ENCODE results near the gene ACADVL.
A peak's percentile ranks its signal among the peaks of the same experiment; 100 is the strongest.

ACADVL gene

DNA sequence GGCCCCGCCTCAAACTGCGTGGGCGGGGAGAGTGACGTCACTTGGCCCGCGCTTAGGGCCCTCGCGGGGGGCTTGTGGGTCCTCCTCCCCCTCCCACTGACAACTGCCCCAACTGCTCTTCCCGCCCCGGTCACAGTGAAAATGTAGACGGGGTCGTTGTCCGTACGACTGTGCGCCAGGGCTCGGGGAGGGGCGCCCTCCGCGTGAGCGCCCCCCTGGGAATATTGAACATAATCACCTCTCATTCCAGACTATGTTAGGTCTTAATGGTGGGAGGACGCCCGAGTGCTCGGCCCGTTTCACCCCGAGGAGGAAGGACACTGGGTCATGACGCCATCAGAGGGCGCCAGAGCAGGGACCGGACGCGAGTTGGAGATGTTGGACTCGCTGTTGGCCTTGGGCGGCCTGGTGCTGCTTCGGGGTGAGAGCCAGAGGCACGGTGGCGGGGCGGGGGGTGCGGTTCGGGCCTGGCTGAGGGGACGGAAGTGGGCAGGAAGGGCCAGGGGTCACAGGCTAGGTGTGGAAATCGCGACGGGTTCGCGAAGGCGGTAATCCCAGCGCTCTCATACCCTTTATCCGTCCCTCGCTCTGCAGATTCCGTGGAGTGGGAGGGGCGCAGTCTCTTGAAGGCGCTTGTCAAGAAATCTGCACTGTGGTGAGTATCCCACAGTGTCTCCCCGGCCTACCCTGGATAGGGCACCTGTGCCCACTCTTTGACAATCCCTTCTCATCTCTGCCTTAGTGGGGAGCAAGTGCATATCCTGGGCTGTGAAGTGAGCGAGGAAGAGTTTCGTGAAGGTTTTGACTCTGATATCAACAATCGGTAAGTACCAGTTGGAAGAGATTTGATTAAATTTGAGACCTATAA is 32.7 kb downstream of the ACADVL start, which contains the start of gene ELP5:
Gene ELP5 (plus strand): TSS at position 40 of the 868 bp plus-strand sequence. CDS start 336 bp downstream, at position 376.
- peak; percentile 95 for DNase-seq

DNA sequence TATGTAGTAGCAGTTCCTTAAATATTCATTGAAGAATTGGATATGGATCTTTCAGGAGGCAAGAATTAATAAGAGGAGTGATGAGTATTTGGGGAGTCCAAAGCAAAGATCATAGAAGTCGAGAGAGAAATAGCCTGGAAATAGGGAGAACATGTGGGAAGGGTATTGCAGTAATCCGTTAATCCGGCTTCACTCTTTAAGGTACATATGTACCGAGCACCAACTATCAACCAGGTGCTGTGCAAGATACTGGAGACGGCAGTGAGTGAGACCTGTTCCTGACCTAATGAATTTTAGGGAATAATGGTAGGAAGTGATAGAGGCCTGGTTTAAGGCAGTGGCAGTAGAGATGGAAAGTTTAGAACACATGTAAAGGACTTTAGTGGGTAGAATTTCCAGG is 33.3 kb downstream of the ACADVL start:
- DNase-seq = no peak

DNA sequence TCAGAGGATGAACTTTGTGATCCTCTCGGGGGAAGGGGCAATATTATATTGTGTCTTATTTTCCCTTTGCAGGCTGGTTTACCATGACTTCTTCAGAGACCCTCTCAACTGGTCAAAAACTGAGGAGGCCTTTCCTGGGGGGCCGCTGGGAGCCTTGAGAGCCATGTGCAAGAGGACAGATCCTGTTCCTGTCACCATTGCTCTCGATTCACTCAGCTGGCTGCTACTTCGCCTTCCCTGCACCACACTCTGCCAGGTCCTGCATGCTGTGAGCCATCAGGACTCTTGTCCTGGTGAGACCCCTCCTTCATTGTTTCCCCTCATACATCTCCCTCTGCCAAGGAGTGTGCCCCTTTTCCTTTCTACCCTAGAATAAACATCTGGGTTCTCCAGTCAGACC is 34.8 kb downstream of the ACADVL start:
- no peak for DNase-seq

DNA sequence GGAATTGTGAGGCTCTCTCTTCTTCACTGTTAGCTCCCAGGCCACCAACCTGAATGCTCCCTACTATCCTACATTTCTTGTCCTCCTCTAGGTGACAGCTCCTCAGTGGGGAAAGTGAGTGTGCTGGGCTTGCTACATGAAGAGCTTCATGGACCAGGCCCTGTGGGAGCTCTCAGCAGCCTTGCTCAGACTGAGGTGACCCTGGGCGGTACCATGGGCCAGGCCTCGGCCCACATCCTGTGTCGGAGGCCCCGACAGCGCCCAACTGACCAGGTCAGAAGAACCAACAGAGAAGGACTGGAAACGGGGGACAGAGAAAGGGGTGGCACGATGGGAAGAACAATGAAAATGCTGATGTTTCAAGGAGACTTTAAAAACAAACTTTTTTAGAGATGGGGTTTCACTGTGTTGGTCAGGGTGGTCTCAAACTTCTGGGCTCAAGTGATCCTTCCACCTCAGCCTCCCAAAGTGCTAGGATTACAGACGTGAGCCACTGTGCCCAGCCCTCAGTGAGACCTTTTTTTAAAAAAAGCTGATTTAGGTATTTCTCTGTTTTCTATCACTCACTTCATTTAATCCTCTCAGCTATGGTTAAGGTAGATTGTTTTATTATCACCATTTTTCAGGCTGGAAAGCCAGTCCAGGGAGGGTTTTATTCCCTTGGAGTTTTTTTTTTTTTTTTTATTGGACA is 37.2 kb downstream of the ACADVL start:
- DNase-seq = no peak

DNA sequence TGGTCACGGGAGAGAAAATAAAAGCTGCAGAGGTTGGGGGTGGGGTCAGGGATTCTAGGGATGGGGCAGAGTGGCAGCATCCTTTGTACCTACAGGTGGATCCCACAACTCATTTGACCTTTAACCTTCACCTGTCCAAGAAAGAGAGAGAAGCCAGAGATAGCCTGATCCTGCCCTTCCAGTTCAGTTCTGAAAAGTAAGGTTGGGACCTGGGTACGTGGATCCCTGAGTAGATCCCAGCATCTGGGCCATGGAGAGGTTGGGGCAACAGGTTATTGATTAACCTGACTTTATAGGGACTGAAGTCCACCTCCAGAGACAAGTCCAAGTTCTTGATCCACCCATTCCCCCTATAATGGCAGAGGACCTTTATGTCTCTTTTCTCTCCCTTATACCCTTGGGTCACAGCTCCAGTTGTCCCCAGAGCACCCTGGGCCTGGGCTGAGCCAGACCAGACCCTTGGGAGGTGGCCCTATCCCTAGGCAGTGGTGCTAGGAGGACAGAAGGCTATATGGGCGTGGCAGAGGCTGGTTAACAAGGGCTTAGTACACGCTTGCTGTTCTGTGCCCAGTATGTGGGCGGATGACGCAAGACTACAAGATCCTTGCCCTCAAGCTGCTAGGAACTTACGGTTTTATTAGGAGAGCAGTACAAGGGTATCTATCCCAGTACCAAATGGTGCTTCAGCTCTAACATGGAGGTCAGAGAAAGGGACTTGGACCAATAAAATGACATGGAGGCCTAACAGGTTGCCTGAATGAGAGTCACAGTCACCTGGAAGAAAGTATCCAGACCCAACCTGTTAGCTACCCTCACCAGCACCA is 39.2 kb downstream of the ACADVL start:
- no peak for DNase-seq

DNA sequence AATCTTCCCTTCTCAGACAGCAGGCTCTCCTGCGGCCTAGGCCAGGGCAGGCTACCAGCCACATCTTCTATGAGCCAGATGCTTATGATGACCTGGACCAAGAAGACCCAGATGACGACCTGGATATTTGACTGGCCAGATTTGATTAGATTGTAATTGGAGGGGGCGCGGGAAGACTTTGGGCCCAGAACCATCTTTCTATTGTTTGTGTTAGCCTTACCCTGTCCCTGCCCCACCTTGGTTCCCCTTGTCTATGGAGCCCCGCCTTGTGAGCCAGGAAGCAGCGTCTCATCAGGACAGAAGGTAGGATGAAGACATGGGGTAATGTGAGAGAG is 39.8 kb downstream of the ACADVL start:
- DNase-seq = no peak

DNA sequence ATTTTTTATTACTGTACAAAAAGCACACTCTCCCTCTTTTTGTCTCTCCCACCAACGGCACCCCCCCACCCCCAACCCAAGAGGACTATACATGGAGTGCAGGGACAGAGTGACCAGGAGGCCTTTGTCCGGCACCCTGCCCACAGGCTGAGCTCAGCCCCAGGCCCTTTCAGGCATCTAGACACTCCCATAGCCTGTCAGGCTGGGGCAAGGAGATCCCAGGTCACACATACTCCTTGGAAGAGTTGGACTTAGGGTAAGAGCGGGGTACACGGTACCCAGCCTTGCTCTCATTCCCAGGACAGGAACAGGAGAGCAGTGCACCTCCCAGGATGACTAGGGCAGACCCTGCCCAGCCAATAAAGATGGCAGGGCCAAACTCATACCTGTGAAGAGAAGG is 40.4 kb downstream of the ACADVL start:
- DNase-seq = no peak

DNA sequence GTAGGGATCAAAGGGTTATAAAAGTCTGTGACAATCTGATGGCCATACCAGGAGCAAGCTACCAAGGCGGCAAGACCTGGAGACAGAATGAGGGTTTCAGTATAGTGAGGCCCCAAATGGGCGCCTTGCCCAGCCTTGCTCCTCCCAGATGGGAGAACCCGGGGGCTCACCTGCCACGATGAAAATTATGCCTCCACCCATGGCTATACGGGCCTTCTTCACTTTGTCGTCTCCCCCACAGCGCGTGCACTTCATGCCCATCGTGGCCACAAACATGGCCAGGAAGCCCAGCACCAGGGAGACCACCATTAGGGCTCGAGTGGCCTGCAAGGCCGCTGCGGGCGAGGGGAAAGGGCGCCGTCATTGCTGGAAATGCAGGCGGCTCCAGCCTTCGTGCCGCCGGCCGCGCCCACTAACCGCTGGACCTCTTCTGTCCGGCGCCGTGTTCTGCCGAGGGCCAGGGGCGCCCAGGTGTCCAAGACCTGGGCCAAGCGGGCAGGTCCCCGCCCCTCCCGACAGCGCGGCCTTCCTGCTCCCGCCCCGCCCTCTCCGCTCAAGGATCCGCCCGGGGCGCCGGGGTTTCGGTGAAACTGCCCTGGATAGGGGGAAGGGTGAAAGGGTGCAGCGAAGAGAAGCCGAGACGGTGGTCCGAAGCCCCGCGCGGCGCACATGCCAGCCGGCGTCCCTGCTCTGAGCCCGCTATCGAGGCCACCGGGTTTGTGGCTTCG is 41.1 kb downstream of the ACADVL start:
- DNase-seq = peak; percentile 77

DNA sequence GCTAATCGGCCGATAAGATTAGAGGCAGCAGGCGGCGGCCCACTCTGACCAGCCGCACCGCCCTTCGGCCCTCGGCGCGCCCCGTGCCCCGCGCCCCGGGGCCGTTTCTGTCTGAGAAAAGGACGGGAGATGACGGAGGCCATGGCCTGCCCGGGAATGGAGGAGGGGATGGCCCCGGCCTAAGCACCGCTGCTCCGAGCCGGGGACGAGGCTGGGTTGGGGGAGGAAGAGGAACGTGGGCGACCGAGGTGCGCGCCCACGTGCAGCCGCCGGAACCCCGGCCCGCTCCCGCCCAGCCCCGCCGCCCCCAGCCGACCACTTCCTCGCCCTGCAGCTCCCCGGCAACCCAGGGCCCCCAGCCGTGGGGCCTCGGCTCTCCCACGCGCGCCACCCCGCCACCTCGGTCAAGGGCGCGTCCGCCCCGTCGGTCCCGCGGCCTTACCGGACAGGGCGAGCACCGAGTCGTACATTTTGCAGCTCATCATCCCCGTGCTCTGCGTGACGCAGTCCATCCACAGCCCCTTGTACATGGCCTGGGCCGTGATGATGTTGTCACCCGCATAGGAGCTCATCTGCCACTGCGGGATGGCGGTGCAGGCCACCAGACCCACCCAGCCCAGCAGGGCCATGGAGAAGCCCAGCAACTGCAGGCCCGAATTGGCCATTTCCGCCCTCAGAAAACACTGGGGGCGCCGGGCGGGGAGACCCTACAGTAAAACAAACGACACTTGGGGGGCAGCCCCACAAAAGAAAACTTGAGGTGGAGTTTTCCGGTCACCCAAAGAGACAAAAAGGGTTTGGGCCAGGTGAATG is 41.8 kb downstream of the ACADVL start:
- DNase-seq = peak; percentile 67

DNA sequence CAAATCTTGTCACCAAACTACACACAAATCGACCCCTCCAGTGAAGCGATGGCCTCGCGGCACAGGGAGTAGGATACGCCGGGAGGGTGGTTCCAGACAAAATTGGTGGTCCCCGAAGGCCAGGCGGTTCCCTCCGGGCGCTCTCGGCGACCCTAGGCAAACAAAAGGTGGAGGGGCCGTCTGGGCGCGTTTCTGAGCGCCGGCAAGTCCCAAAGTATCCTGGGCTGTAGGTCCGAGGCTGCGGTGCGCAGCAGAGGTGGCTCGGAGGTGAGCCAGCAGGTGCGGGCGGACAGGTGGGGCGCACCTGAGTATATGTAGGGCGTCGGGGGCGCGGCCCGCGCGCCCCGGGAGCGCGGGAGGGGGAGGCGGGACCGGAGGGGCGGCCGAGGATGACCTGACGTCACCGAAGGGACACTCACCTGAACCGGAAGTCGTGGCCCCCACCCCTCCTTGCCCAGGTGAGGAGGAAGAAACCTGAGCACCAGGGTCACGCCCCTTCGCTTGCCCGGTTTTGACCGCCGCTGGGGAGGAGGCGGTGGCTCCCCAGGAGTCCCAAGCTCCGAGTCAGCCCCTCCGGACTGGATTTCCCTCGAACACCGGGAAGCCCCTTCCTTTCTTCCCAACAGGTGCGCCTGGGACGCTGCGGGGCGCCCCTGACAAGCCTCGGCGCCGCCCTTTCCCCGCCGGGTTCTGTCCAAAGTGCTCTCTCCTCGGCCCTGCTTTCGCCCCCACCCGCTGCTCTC is 42.6 kb downstream of the ACADVL start, which contains the start of gene CLDN7:
Gene CLDN7 (minus strand): TSS at position 287 of the 743 bp plus-strand sequence. CDS start 435 bp downstream, outside the sequence.
- DNase-seq = peak; percentile 68

DNA sequence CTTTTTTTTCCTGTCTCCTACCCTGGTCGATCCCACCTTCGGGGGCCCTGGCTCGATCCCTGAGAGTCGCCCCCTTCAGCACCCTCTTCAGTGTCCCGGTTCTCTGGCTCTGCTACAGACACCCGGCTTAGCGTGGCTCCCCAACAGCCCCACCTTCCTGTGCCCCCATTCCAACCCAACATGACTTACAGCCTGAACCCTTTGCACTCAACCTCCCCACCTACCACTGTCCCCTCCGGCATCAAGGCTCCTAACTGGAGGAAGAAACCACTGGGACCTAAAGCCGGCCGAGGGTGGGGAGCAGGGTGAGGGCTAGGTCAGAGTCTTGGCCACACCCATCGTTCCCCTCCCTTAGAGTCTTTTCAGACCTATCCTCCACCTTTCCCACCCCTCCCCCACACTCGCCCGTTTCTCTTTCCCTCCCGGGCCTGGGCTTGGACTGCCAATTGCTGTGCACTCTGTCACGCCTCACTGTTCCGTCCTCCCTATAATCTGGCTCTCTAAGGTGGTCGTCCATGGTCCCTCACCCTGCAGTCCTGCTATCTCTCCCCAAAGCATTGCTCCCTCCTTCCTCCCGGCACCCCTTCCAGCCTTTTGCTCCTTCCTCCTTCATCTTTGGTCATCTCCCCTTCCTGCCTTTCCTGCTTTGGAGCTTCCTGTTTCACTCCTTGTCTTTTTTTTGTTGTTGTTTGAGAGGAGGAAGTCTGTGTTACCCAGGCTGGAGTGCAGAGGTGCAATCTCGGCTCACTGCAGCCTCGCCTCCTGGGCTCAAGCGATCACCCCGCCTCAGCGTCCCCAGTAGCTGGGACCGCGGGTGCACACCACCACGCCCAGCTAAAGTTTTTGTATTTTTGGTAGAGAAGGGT is 43.4 kb downstream of the ACADVL start:
- DNase-seq = peak; percentile 69

DNA sequence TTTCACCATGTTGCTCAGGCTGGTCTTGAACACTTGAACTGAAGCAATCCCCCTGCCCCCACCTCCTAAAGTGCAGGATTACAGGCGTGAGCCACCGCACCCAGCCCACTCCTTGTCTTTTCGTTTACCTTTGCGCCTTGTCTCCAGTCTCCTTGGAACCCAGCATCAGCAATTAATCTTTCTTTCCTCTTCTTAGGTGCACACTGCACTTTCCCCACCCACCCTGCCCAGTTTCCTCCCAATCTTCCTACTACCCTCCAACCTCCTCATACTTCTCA is 44.0 kb downstream of the ACADVL start:
- DNase-seq = no peak

DNA sequence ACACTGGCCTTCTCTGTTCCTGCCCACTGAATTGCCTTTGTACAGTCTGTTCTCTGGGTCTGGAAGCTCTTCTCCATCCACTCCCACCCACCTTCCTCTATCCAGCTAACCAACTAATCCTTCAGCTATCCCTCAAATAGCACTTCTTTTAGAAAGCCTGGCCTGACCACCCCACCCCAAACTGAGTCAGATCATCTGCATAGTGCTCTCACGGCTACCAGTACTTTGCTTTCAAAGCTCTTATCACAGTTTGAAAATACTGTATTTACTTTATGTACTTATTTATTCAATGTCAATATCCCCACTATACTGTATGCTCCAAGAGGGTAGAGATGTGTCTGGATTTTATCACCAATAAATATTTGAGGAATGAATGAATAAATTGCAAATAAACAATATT is 47.0 kb downstream of the ACADVL start:
- no peak for DNase-seq
